Smooth muscle cell (in vitro differentiated cells): ENCODE results near the gene MLX. TPM values are rescaled to one million over a fixed set of nuclear protein-coding genes. Genes with fewer than 3 reads are reported as not detected.

Experiments used
- DNase-seq: peaks from one replicate; lab custom pipeline; 2025; ENCODE audit not compliant: unreplicated experiment; lab: John Stamatoyannopoulos, UW
- H2AFZ ChIP-seq: fragments of 200-600 bp; sonication (generic); 2 replicates; pipeline ENCODE4 v1.6.0; 2016; ENCODE audit warnings: antibody characterized with exemption, low read depth, mild to moderate bottlenecking
- H3F3A ChIP-seq: fragments of 200-600 bp; sonication (generic); 2 replicates; pipeline ENCODE4 v1.6.0; 2017; ENCODE audit warnings: antibody characterized with exemption, low read depth
- H3K27ac ChIP-seq: fragments of 200-600 bp; sonication (generic); 2 replicates; pipeline ENCODE4 v1.5.1; 2016; ENCODE audit warnings: low read depth, mild to moderate bottlenecking
- H3K27me3 ChIP-seq: fragments of 200-600 bp; sonication (generic); 2 replicates; pipeline ENCODE4 v1.6.1; 2016; ENCODE audit warnings: low read depth, mild to moderate bottlenecking
- H3K36me3 ChIP-seq: fragments of 200-600 bp; sonication (generic); 2 replicates; pipeline ENCODE4 v1.5.1; 2016; ENCODE audit warnings: low read depth
- H3K4me1 ChIP-seq: fragments of 200-600 bp; sonication (generic); 2 replicates; pipeline ENCODE4 v1.5.1; 2016; ENCODE audit warnings: low read depth
- H3K4me2 ChIP-seq: fragments of 200-600 bp; sonication (generic); 2 replicates; pipeline ENCODE4 v1.6.0; 2016; ENCODE audit warnings: mild to moderate bottlenecking
- H3K4me3 ChIP-seq: fragments of 200-600 bp; sonication (generic); 2 replicates; pipeline ENCODE4 v1.5.1; 2016; ENCODE audit warnings: mild to moderate bottlenecking
- H3K79me2 ChIP-seq: fragments of 200-600 bp; sonication (generic); 2 replicates; pipeline ENCODE4 v1.6.0; 2016; ENCODE audit warnings: low read depth, mild to moderate bottlenecking
- H3K9ac ChIP-seq: fragments of 200-600 bp; sonication (generic); 2 replicates; pipeline ENCODE4 v1.6.0; 2016; ENCODE audit warnings: low read depth
- H3K9me3 ChIP-seq: fragments of 200-600 bp; sonication (generic); replicated peaks from 2 replicates; pipeline ENCODE4 v1.5.1; 2016; ENCODE audit warnings: low read depth
- H4K20me1 ChIP-seq: fragments of 200-600 bp; sonication (generic); 2 replicates; pipeline ENCODE4 v1.6.0; 2016; ENCODE audit warnings: low read depth
- CTCF ChIP-seq: fragments of 200-600 bp; sonication (generic); IDR thresholded peaks from 2 replicates; pipeline ENCODE4 v1.5.1; 2017; ENCODE audit warnings: borderline replicate concordance, mild to moderate bottlenecking, antibody characterized with exemption; ENCODE audit not compliant: insufficient read depth, poor library complexity, severe bottlenecking
- WGBS: methylation state at CpG from one replicate; pipeline ENCODE4 v1.1.7; 2016; ENCODE audit warnings: low lambda C conversion rate; 5-methylcytosine and 5-hydroxymethylcytosine counted together
- polyA plus RNA-seq: library from polyadenylated mRNA; unstranded; fragments of >200 nt; fragmentation: Nextera tagmentation; extraction: Ambion mirVana; gene quantifications from 2 replicates; pipeline ENCODE4 v1.2.1, GENCODE V29; 2016
- total RNA-seq: library from RNA; depleted of rRNA; stranded (reverse); fragments of >200 nt; gene quantifications from 2 replicates; pipeline ENCODE4 v1.2.3, GENCODE V29; 2014

MLX gene
- total and polyA plus RNA-seq, 2 experiments from 2014 or later, result 21.1 to 21.6 TPM

GRCh38 chr17:42584880-42585279 lies 18.0 kb downstream of the MLX start:
- 94% methylated on average over 9 of the region's 9 CpGs for WGBS
- no peaks in the 10 kb centered on the region for H3K36me3 ChIP-seq

GRCh38 chr17:42585353-42585752 lies 18.5 kb downstream of the MLX start:
- DNase-seq, result no peak
- TF ChIP-seq CTCF, result no peak
- no peak overlapping the region for H2AFZ ChIP-seq
- WGBS, result 100% methylated on average over 1 of the region's 1 CpG
- no peaks in the 10 kb centered on the region for H3K9me3 ChIP-seq
- H3K4me1 ChIP-seq, result no peaks in the 10 kb centered on the region
- H3K27me3 ChIP-seq, result no peaks in the 10 kb centered on the region
- no peak overlapping the region for H3K27ac ChIP-seq
- H3F3A ChIP-seq, result peaks cover 3% of the 10 kb centered on the region
- H3K4me3 ChIP-seq, result no peak overlapping the region
- H3K9ac ChIP-seq, result no peak overlapping the region
- no peaks in the 10 kb centered on the region for H3K79me2 ChIP-seq
- no peaks in the 10 kb centered on the region for H3K36me3 ChIP-seq
- H4K20me1 ChIP-seq, result no peaks in the 10 kb centered on the region
- no peak overlapping the region for H3K4me2 ChIP-seq

More at GRCh38 chr17:42584880-42585279, 18.0 kb downstream of the MLX start:
- Histone ChIP-seq H3K4me2 (no peak overlapping the region), H3F3A (peaks cover 3% of the 10 kb centered on the region), H3K4me1 (no peaks in the 10 kb centered on the region), H3K9ac (no peak overlapping the region), H3K9me3 (no peaks in the 10 kb centered on the region), H2AFZ (no peak overlapping the region), H3K79me2 (no peaks in the 10 kb centered on the region), H3K4me3 (no peak overlapping the region), H4K20me1 (no peaks in the 10 kb centered on the region), H3K27ac (no peak overlapping the region), H3K27me3 (no peaks in the 10 kb centered on the region)
- DNase-seq, result no peak
- no peak for TF ChIP-seq CTCF

GRCh38 chr17:42586514-42587230 lies 19.8 kb downstream of the MLX start:
- Histone ChIP-seq H3F3A (no peaks in the 10 kb centered on the region), H3K27ac (peak overlapping the region; percentile 74), H3K36me3 (no peaks in the 10 kb centered on the region), H3K9ac (no peak overlapping the region), H3K27me3 (no peaks in the 10 kb centered on the region), H3K4me3 (no peak overlapping the region), H3K4me1 (no peaks in the 10 kb centered on the region), H4K20me1 (no peaks in the 10 kb centered on the region), H3K9me3 (no peaks in the 10 kb centered on the region), H3K79me2 (no peaks in the 10 kb centered on the region), H2AFZ (no peak overlapping the region), H3K4me2 (no peak overlapping the region)
- TF ChIP-seq CTCF, result no peak
- 88% methylated on average over 7 of the region's 7 CpGs for WGBS
- no peak for DNase-seq

- H3K79me2 ChIP-seq, result peaks cover 32% of the 10 kb centered on the region
- WGBS, result 97% methylated on average over 2 of the region's 2 CpGs
These were observed 24.0 kb downstream of the MLX start for GRCh38 chr17:42590886-42591285.

More at GRCh38 chr17:42590886-42591285, 24.0 kb downstream of the MLX start:
- Histone ChIP-seq H3K9me3 (no peaks in the 10 kb centered on the region), H3K27ac (no peak overlapping the region), H3K27me3 (no peaks in the 10 kb centered on the region), H3K4me2 (no peak overlapping the region), H3F3A (no peaks in the 10 kb centered on the region), H2AFZ (no peak overlapping the region), H3K4me3 (no peak overlapping the region), H3K9ac (no peak overlapping the region), H4K20me1 (peaks cover 38% of the 10 kb centered on the region), H3K36me3 (peaks cover 2% of the 10 kb centered on the region), H3K4me1 (no peaks in the 10 kb centered on the region)
- no peak for TF ChIP-seq CTCF
- DNase-seq, result no peak
